HEK293T (cell line): ENCODE results near the gene MYL10.

ENCODE experiments used
- CTCF ChIA-PET: fragments of 350-600 bp; formaldehyde crosslinking; extraction: SDS; loops from one replicate; lab custom pipeline; 2021; ENCODE audit warnings: antibody characterized with exemption, inconsistent platforms; lab: Yijun Ruan, JAX
- POLR2A ChIA-PET: fragments of 350-600 bp; formaldehyde crosslinking; extraction: SDS; loops from one replicate; lab custom pipeline; 2020; ENCODE audit warnings: antibody characterized with exemption, inconsistent platforms; lab: Yijun Ruan, JAX
- DNase-seq: peaks from one replicate; pipeline ENCODE4 v3.0.0; 2012; ENCODE audit warnings: mixed read lengths; ENCODE audit errors: extremely low spot score
- ARNT ChIP-seq: fragments of 450-650 bp; IDR thresholded peaks from 2 replicates; pipeline ENCODE4 v1.6.1; 2017; ENCODE audit warnings: mild to moderate bottlenecking
- BHLHE40 ChIP-seq: fragments of 450-650 bp; IDR thresholded peaks from 2 replicates; pipeline ENCODE4 v1.6.1; 2016; ENCODE audit warnings: mild to moderate bottlenecking, moderate library complexity, borderline replicate concordance
- ELF4 ChIP-seq: fragments of 450-650 bp; IDR thresholded peaks from 2 replicates; pipeline ENCODE4 v1.6.1; 2017; ENCODE audit warnings: antibody characterized with exemption
- FOXA1 ChIP-seq: fragments of 450-650 bp; IDR thresholded peaks from 2 replicates; pipeline ENCODE4 v1.6.1; 2016; ENCODE audit warnings: mild to moderate bottlenecking
- FOXK2 ChIP-seq: fragments of 450-650 bp; IDR thresholded peaks from 2 replicates; pipeline ENCODE4 v1.6.1; 2016; ENCODE audit warnings: mild to moderate bottlenecking
- FOXM1 ChIP-seq: fragments of 450-650 bp; IDR thresholded peaks from 2 replicates; pipeline ENCODE4 v1.6.1; 2017; ENCODE audit warnings: mild to moderate bottlenecking, borderline replicate concordance
- HDGF ChIP-seq: fragments of 450-650 bp; IDR thresholded peaks from 2 replicates; pipeline ENCODE4 v1.6.1; 2017; ENCODE audit warnings: antibody characterized with exemption, borderline replicate concordance
- L3MBTL2 ChIP-seq: fragments of 450-650 bp; conservative IDR thresholded peaks from 2 replicates; pipeline ENCODE4 v1.6.1; 2016; ENCODE audit warnings: mild to moderate bottlenecking
- LEF1 ChIP-seq: fragments of 450-650 bp; IDR thresholded peaks from 2 replicates; pipeline ENCODE4 v1.6.1; 2017; ENCODE audit warnings: mild to moderate bottlenecking, borderline replicate concordance
- NFRKB ChIP-seq: fragments of 450-650 bp; IDR thresholded peaks from 2 replicates; pipeline ENCODE4 v1.6.1; 2016; ENCODE audit warnings: mild to moderate bottlenecking, moderate library complexity
- SP1 ChIP-seq: fragments of 450-650 bp; IDR thresholded peaks from 2 replicates; pipeline ENCODE4 v1.6.1; 2017
- SUZ12 ChIP-seq: fragments of 450-650 bp; IDR thresholded peaks from 2 replicates; pipeline ENCODE4 v1.6.1; 2016; ENCODE audit warnings: mild to moderate bottlenecking
- TARDBP ChIP-seq: fragments of 450-650 bp; IDR thresholded peaks from 2 replicates; pipeline ENCODE4 v1.6.1; 2016
- ZNF384 ChIP-seq: fragments of 450-650 bp; IDR thresholded peaks from 2 replicates; pipeline ENCODE4 v1.6.1; 2016
- TF ChIP-seq, protein P1 (sequence below): fragments of 450-650 bp; IDR thresholded peaks from 2 replicates; pipeline ENCODE4 v1.6.1; 2016

The MYL10 gene

DNA sequence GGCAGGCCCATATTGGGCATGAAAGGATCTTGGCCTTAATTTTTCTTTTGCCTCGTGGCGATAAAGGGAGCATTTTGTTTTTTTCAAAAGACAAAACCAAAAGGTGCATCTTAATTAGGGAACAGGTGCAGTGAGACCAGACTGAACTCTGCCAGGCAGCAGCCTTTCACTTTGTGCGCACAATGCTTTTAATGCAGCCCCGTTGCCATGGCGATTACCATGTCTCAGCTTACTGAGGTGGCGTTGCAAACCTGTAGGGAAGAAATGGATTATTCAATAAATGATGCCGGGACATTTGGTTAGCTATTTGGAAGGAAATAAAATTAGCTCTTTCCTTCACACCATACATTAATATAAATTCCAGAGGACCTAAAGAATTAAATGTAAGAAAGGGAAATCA is 61.9 kb downstream of the MYL10 start:
- ChIA-PET POLR2A (no interaction called here), CTCF (no interaction called here)
- DNase-seq: no peak
- TF ChIP-seq FOXM1 (no peak), SUZ12 (no peak), FOXA1 (no peak), ARNT (no peak), BHLHE40 (no peak)

DNA sequence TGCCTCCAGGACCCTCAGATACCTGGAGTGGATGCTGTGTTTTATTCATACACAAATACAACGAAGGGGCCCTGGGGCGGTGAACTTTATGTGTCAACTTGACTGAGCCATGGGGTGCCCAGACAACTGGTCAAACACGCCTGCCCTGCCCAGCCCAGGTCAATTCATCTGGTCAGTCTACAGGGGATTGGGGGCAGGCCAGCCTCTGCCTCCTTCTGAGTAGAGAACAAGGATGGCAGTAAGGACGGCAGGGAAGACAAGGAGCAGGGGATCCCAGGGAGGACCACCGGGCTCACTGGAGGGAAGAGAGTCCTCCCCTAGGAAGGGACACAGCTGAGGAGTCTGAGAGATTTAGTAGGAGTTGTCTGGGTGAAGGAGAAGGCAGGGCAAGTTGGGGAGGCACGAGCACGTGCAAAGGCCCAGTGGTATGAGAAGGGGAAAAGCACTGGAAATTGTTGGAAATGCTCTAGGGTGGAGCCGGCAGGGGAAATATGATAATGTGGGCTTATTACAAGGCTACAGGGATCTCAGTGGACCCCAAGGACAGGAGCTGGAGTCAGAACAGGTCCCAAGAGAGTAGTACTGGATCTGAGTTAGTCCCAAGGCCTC is 63.4 kb downstream of the MYL10 start:
- CTCF ChIA-PET: no interaction called here
- TF ChIP-seq TARDBP: no peak
- POLR2A ChIA-PET: no interaction called here
- no peak for DNase-seq

DNA sequence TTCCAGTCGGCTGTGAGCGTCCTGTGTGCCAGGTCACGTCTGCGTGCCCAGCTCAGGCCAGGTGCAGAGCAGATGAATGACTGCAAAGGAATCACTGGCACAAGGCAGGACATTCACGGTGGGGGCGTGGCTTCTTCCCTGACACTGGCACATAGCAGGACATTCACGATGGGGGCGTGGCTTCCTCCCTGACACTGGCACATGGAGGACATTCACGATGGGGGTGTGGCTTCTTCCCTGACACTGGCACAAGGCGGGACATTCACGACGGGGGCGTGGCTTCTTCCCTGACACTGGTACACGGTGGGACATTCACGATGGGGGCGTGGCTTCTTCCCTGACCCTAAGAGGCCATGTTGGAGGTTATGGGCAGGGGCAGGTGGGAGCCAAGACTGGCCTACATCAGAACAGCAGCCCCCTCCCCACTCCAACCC is 64.3 kb downstream of the MYL10 start:
- ChIA-PET POLR2A (no interaction called here), CTCF (no interaction called here)
- DNase-seq: no peak
- no peak for TF ChIP-seq LEF1
- TF ChIP-seq ELF4: no peak
- TF ChIP-seq FOXA1: no peak
- TF ChIP-seq SUZ12: no peak

DNA sequence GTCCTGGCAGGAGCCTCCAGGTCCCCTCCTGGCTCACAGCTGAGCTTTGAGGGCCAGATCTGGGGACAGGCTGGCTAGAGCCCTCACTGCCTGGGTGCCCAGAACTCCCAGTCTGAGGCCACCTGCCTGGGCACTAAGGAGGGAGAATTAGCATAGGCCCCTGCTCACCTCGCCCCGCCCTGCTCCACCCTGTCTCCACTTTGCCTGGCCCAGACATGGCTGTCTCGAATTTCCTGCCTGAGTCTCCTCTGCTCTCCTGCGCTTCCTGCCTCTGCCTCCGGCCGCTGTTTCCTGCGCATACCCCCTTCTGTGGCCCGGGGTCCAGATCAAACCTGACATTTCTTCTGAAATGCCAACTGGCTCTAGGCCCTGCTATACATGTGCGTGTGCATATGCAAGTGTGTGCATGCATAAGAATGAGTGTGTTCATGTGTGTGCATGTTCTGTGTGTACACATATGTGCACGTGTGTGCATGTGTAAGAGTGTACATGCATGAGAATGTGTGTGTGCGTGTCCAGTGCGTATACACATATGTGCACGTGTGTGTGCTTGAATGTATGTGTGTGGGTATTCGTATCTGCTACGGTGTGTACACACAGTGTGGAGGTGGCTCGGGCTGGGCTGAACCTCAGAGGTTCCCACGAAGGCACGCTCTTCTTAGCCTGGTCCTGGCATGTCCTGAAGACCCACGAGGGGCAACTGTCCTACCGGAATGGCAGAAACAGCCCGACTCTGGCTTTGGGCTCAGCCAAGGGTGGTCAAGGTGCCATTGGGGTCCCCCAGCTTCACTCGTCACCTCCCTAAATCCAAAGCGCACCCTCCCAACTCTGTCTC is 64.9 kb downstream of the MYL10 start:
- no peak for TF ChIP-seq NFRKB
- TF ChIP-seq FOXA1: no peak
- TF ChIP-seq, protein P1, sequence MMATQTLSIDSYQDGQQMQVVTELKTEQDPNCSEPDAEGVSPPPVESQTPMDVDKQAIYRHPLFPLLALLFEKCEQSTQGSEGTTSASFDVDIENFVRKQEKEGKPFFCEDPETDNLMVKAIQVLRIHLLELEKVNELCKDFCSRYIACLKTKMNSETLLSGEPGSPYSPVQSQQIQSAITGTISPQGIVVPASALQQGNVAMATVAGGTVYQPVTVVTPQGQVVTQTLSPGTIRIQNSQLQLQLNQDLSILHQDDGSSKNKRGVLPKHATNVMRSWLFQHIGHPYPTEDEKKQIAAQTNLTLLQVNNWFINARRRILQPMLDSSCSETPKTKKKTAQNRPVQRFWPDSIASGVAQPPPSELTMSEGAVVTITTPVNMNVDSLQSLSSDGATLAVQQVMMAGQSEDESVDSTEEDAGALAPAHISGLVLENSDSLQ: no peak
- TF ChIP-seq HDGF: no peak
- no peak for TF ChIP-seq L3MBTL2
- no peak for TF ChIP-seq SP1
- TF ChIP-seq BHLHE40: no peak
- TF ChIP-seq ZNF384: no peak
- no peak for TF ChIP-seq TARDBP
- no peak for TF ChIP-seq SUZ12
- TF ChIP-seq FOXK2: no peak
- TF ChIP-seq ELF4: no peak
- ChIA-PET CTCF (no interaction called here), POLR2A (no interaction called here)
- no peak for DNase-seq
